Skin epidermis (tissue), 12 donors: ENCODE data around the gene PKNOX2.

ENCODE experiments used
- H3K27ac ChIP-seq, 21 experiments: fragments of 200-600 bp; sonication (generic) in 11 of 21; one replicate each; pipeline ENCODE4 v1.5.0; 2020; ENCODE audit warnings: mild to moderate bottlenecking in 3 of 21, inconsistent platforms in 2 of 21, moderate library complexity in 2 of 21
- H3K4me3 ChIP-seq, 7 experiments: fragments of 200-600 bp; sonication (generic) in 2 of 7; one replicate each; pipeline ENCODE4 v1.5.0; 2020; ENCODE audit warnings: inconsistent platforms in 2 of 7, mild to moderate bottlenecking in 2 of 7, moderate library complexity in 1 of 7

Gene PKNOX2

DNA sequence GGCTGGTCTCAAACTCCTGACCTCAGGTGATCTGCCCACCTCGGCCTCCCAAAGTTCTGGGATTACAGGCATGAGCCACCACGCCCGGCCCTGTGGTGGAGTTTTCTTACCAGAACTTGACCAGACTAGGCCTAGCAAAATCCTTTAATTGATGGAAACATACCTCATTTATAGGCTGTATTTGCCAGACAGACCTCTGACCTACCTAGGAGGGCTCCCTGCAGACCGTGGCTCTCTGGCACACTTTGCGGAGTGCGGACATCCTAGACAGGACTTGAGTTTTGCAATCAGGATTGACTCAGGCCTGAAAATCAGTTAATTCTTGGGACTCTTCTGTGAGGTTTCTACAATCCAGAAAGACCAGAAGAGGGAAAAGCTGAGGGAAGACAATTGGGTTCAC is 278.4 kb downstream of the PKNOX2 start:
- Histone ChIP-seq H3K27ac (no peak overlapping the region), H3K4me3 (no peak overlapping the region)

DNA sequence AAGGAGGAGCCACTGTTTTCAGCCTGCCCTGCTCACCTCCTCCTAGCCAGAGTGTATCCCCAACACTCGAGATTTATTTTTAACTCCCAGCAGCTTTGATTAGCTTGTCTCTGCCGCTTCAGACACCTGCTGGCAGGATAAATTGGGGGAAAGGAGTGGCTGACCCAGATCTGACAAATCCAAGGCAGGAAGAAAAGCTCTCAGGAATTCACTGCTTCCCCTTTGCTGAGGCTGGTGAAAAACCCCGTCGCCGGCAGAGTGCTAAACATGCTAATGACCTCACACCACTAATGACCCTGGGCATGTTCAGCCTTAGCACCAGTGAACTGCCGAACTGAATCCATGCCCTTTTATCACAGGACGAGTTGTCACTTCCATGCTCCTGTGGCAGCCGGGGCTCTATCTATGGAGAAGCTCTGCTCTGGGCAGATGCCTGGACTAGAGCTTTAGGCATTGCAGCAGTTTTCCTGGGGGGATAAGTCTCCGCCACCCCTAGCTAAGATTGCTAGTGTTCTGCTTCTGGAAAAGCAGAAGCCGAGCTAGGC is 279.3 kb downstream of the PKNOX2 start:
- no peak overlapping the region for H3K27ac ChIP-seq
- no peak overlapping the region for H3K4me3 ChIP-seq

GRCh38 chr11:125445731-125446130 is 281.2 kb downstream of the PKNOX2 start:
- H3K27ac ChIP-seq, result no peak overlapping the region
- no peak overlapping the region for H3K4me3 ChIP-seq

GRCh38 chr11:125446279-125446678 is 281.7 kb downstream of the PKNOX2 start:
- Histone ChIP-seq H3K4me3 (no peak overlapping the region), H3K27ac (no peak overlapping the region)

DNA sequence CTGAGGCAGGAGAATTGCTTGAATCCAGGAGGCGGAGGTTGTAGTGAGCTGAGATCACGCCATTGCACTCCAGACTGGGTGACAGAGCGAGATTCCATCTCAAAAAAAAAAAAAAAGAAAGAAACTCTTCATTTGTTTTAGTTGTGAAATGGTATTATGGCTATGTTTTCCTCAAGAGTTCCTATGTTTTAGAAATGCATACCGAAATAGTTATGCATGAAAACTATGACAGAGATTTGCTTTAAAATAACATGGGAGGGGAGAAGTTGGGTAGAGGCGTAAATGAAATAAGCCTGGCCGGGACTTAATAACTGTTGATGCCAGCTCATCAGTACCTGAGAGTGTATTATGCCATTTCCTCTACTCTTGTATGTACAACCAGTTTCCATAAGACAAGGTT is 283.2 kb downstream of the PKNOX2 start:
- no peak overlapping the region for H3K27ac ChIP-seq
- no peak overlapping the region for H3K4me3 ChIP-seq

GRCh38 chr11:125448136-125448535 is 283.6 kb downstream of the PKNOX2 start:
- Histone ChIP-seq H3K4me3 (no peak overlapping the region), H3K27ac (no peak overlapping the region)

- Histone ChIP-seq H3K27ac (no peak overlapping the region), H3K4me3 (no peak overlapping the region)
Measured at GRCh38 chr11:125449565-125449964, 285.0 kb downstream of the PKNOX2 start.

DNA sequence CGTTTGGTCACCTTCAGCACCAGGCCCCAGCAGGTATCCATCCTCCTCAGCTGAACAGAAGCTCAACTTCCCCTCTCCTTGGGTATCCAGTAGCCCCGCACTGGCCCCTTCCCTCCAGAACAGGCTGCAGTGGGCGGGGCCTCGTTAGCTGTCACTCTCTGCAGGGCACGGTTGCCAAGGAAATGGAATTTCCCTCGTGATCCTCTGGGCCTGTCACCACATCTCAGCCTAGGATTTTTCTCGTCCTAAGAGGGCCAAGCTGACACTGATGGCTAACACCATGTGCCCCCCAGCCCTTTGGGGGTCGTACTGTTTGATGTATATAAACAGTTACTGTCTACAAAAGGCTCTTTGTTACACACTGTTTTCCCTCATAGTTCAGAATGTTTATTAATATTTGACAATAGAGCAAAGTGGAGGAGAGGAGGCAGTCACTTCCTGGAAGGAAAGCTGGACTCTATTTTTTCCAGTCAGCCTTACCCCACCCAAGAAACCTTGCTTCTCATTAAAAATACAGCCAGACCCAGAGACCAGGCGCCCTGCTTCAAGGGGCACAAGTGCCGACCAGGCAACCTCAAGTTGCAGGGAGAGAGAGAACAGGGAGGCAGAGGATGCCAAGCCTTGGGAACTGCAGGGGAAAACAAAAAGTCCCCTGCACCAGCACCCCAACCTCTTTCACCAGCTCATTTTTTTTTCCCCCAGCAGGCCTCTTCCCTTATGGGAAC is 287.0 kb downstream of the PKNOX2 start:
- Histone ChIP-seq H3K4me3 (no peak overlapping the region), H3K27ac (peak overlapping the region in 9 of 21 experiments; percentile 6 to 67 (median 50))

GRCh38 chr11:125452125-125452470 is 287.5 kb downstream of the PKNOX2 start:
- Histone ChIP-seq H3K27ac (peak overlapping the region in 10 of 21 experiments; percentile 6 to 67 (median 50)), H3K4me3 (no peak overlapping the region)

DNA sequence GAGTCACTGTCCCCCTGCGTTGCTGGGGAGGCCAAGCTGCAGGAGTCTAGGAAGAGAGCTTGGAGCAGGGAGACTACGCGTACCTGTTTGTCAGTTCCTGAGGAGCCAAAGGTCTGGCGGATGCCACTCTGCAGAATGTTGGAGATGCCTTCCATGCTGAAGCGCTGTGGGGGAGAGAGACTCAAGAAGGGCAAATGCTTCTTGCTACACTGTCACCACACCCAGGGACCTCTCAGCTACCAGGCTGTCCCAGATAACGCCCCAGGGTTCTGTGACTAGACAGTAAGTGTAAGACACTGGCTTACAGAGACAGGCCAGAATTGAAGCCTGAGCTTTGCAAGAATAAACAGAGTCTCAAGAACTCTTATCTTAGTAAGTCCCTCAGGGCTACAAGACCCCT is 289.5 kb downstream of the PKNOX2 start:
- Histone ChIP-seq H3K4me3 (no peak overlapping the region), H3K27ac (no peak overlapping the region)

DNA sequence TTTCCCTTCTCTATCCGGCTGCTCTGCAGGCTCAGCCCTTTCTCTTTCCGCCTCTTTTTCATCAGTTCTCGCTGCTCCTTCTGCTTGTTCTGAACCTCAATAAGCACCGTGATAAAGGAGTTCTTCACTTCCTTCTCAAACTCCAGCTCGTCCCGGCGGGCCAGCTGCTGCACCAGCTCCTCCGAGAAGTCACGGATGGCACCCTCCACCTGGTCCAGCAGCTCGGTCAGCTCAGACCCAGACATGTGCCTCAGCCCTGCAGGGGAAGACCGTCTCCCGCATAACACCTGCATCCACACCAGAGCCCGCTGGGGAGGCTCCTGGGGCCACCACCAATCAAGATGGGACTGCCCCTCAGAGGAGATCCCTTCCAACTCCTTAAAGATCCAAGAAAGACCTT is 291.3 kb downstream of the PKNOX2 start:
- Histone ChIP-seq H3K27ac (no peak overlapping the region), H3K4me3 (no peak overlapping the region)

GRCh38 chr11:125457814-125458343 is 293.3 kb downstream of the PKNOX2 start:
- Histone ChIP-seq H3K4me3 (no peak overlapping the region), H3K27ac (peak overlapping the region in 1 of 21 experiments; percentile 11)

DNA sequence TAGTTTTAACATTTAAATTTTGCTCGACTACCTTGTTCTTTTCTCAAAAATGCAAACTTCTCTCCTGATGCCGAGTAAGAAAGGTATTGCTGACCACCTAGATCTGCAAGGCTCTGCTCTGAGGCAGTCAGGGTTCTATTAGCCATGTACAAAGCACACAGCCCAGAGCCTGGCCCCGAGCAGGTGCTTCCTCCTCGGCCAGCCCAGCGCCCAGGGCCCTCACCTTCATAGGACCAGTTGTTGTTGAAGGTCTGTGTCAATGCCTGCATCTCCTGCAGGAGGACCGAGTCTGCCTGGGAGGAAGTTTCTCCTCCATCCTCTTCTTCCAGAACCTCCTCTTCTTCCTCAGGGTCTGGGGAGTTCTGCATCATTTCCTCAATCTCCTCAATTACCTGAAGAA is 295.7 kb downstream of the PKNOX2 start:
- H3K27ac ChIP-seq, result no peak overlapping the region

DNA sequence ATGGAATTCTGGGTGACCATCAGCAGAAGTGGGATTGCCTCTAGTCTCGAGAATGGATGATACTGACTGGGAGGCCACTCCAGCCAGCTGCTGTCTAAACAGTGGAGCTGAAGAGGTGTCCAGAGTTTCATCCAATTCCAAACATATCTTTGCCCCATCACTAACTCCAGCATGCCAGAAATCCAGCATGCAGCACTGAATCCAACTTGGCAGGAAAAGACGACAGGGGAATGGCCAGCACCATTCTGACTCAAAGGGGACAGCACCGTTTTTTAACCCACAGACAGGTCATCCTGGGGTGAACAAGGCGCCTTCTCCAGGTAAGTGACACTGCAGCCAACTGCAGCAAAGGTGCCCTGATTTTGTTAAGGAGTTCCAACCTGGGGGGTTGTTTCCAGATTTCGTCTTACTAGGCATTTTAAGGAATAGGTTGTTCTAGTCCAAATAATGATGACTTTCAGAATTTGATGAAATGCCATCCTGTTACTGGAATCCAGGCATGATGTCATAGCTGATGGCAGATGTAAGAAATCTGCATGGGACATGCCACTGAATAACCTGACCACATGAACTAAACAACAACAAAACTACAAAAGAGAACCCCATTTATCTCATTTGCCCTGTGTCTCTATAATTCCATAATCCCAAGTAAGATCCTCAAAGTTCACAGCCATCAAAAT is 299.2 kb downstream of the PKNOX2 start:
- Histone ChIP-seq H3K27ac (no peak overlapping the region), H3K4me3 (no peak overlapping the region)

More for the DNA sequence above, 295.7 kb downstream of the PKNOX2 start:
- no peak overlapping the region for H3K4me3 ChIP-seq

DNA sequence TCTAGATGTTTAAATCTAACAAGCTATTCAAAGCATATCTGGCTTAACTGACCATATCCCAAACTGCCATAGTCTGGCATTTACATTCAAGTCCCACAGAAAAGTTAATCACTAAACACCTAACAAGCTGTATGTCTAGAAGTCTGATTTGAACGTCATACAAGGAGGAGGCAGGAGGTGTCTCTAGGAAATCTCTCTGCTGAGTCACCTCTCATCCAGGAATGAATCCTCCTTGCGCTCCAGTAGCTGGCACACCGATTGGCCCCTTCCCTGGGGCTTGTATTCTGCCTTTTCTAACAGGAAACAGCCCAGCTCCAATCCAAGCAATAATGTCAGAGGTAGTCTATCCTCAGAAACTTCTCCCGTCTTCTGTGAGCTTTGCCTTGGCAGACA is 299.7 kb downstream of the PKNOX2 start:
- H3K4me3 ChIP-seq, result no peak overlapping the region
- H3K27ac ChIP-seq, result no peak overlapping the region

DNA sequence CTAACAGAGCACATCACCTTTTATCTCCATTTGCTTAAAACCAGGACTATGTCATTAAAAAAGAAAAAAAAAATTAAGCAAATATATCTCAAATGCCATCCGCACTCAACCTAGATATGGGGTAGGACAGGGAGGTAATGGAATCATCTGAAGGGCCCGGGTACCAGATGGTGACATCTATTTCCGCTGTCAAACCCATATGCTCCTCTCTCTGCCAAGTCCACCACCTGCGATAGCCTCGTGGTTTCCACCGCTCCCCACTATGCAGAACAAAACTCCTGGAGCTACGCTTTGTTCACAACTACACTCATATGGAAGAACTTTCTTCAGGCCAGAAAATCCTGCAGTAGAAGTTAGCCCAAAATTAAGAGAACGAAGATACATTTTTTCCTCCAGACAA is 300.1 kb downstream of the PKNOX2 start:
- Histone ChIP-seq H3K4me3 (no peak overlapping the region), H3K27ac (no peak overlapping the region)

- H3K27ac ChIP-seq, result no peak overlapping the region
- no peak overlapping the region for H3K4me3 ChIP-seq
Measured at GRCh38 chr11:125465255-125465654, 300.7 kb downstream of the PKNOX2 start.

- Histone ChIP-seq H3K27ac (no peak overlapping the region), H3K4me3 (no peak overlapping the region)
Measured at GRCh38 chr11:125465701-125466100, 301.1 kb downstream of the PKNOX2 start.

DNA sequence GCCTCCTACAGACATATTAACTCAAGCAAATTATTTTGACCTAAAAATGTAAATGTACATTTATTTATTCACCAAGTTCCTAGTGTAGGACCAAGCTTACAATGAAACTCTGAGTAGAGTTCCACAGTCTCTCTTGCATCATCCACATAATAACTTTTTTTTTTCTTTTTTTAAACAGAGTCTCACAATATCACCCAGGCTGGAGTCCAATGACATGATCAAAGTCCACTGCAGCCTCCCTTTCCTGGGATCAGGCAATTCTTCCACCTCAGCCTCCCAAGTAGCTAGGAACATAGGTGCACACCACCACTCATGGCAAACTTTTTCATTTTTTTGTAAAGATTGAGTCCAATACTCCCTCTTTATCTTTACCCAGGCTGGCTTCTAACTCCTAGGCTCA is 303.5 kb downstream of the PKNOX2 start:
- Histone ChIP-seq H3K4me3 (no peak overlapping the region), H3K27ac (no peak overlapping the region)

DNA sequence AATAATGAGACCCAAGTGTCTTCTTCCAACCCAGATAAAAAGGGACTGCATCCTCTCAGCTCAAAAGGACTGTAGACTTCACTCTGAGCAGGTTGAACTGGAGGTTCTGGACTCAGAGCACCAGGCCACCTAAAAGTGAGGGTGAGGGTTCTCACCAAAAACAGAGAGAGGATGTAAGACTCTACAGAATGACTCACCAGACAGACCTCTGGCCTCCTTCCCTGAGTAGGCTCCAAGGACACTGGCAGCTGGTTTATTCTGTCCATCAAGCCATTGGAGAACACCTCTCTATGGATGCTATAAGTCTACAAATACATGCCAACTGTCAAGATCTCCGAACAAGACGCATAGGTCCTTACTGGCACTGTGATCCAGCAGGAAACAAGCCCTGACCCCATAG is 304.3 kb downstream of the PKNOX2 start:
- no peak overlapping the region for H3K27ac ChIP-seq
- H3K4me3 ChIP-seq, result no peak overlapping the region

DNA sequence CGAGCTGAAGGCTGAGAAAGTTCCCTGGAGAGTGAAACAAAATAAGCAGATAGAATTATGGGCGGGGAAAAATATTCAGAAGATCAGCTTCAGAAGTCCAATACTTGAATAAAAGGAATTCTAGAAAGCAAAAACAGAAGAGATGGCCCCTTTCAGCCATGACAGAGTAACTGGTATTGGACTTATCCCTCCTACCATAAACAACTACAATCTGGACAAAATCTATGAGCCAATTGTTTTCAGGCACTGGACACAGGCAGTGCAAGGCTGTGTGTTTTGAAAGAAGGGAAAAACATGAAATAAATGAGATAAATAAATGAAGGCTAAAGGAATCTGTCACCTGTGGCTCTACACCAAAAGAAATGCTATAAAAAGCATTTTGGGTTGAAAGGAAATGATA is 305.8 kb downstream of the PKNOX2 start:
- H3K27ac ChIP-seq, result no peak overlapping the region
- no peak overlapping the region for H3K4me3 ChIP-seq
